22Rv1 (cell line): ENCODE data around the gene LYST.

Source experiments
- H3K27ac ChIP-seq: fragments of 450-650 bp; 2 replicates; pipeline ENCODE4 v1.5.1; 2017
- CTCF ChIP-seq: fragments of 450-650 bp; IDR thresholded peaks from 2 replicates; pipeline ENCODE4 v1.5.1; 2017; ENCODE audit warnings: mild to moderate bottlenecking
- ZFX ChIP-seq: fragments of 450-650 bp; IDR thresholded peaks from 2 replicates; pipeline ENCODE4 v1.6.1; 2017; ENCODE audit warnings: antibody characterized with exemption, borderline replicate concordance

Gene LYST

GRCh38 chr1:235864469-235864868, 2.2 kb downstream of the LYST start:
- no peak overlapping the region for H3K27ac ChIP-seq
- TF ChIP-seq ZFX (no peak), CTCF (no peak)

- no peak for TF ChIP-seq CTCF
- no peak for TF ChIP-seq ZFX
Measured at GRCh38 chr1:235863699-235864093, 3.0 kb downstream of the LYST start.

GRCh38 chr1:235861857-235862256, 4.8 kb downstream of the LYST start:
- no peak overlapping the region for H3K27ac ChIP-seq
- no peak for TF ChIP-seq ZFX
- TF ChIP-seq CTCF, result no peak

More at GRCh38 chr1:235863699-235864093, 3.0 kb downstream of the LYST start:
- no peak overlapping the region for H3K27ac ChIP-seq

- TF ChIP-seq ZFX, result no peak
- TF ChIP-seq CTCF, result no peak
- no peak overlapping the region for H3K27ac ChIP-seq
Measured at GRCh38 chr1:235860829-235861228, 5.9 kb downstream of the LYST start.

GRCh38 chr1:235859789-235860188, 6.9 kb downstream of the LYST start:
- no peak overlapping the region for H3K27ac ChIP-seq
- TF ChIP-seq CTCF (no peak), ZFX (no peak)

GRCh38 chr1:235858766-235859165, 7.9 kb downstream of the LYST start:
- no peak overlapping the region for H3K27ac ChIP-seq
- TF ChIP-seq ZFX (no peak), CTCF (no peak)

GRCh38 chr1:235857756-235858155, 8.9 kb downstream of the LYST start:
- no peak overlapping the region for H3K27ac ChIP-seq
- TF ChIP-seq ZFX, result no peak
- no peak for TF ChIP-seq CTCF
